NCI-H2081 (cell line): ENCODE results near the gene METTL16.
"Not testable (repeated sequence)": the region's sequence is repeated elsewhere in the genome, so short reads cannot be mapped to it uniquely, and the experiment has no call there.

Experiments
- DNase-seq, 2 experiments: peaks; one replicate each; lab custom pipeline; 2025; lab: John Stamatoyannopoulos, UW

Gene METTL16

GRCh38 chr17:2452216-2452750, 59.4 kb downstream of the METTL16 start:
- no peak for DNase-seq

- no peak for DNase-seq
These were observed 61.6 kb downstream of the METTL16 start for GRCh38 chr17:2450016-2450650.

GRCh38 chr17:2449486-2449885, 62.2 kb downstream of the METTL16 start:
- no peak for DNase-seq

GRCh38 chr17:2447479-2447878, 64.2 kb downstream of the METTL16 start:
- not testable (repeated sequence) for DNase-seq

- DNase-seq: no peak
These were observed 66.0 kb downstream of the METTL16 start for GRCh38 chr17:2445638-2446037.

- DNase-seq: no peak
These were observed 67.3 kb downstream of the METTL16 start for GRCh38 chr17:2444382-2444781.

GRCh38 chr17:2442166-2442565, 69.5 kb downstream of the METTL16 start:
- DNase-seq: no peak

GRCh38 chr17:2440930-2441329, 70.8 kb downstream of the METTL16 start:
- DNase-seq: no peak

GRCh38 chr17:2439997-2440396, 71.7 kb downstream of the METTL16 start:
- DNase-seq: not testable (repeated sequence)

GRCh38 chr17:2438823-2439222, 72.9 kb downstream of the METTL16 start:
- DNase-seq: no peak

- peak; percentile 33 to 66 for DNase-seq
These were observed 75.3 kb downstream of the METTL16 start for GRCh38 chr17:2436316-2436905.

- peak; percentile 53 to 68 for DNase-seq
These were observed 75.8 kb downstream of the METTL16 start for GRCh38 chr17:2435862-2436261.

- DNase-seq: peak; percentile 3 to 28
These were observed 76.4 kb downstream of the METTL16 start for GRCh38 chr17:2435181-2435741.

GRCh38 chr17:2433696-2434095, 78.0 kb downstream of the METTL16 start:
- DNase-seq: no peak

GRCh38 chr17:2427910-2428309, 83.8 kb downstream of the METTL16 start:
- no peak for DNase-seq

GRCh38 chr17:2427215-2427614, 84.5 kb downstream of the METTL16 start:
- DNase-seq: no peak

- no peak for DNase-seq
These were observed 88.4 kb downstream of the METTL16 start for GRCh38 chr17:2423271-2423670.

GRCh38 chr17:2421315-2422147, 90.2 kb downstream of the METTL16 start:
- peak in 1 of 2 experiments; percentile 23 for DNase-seq

- DNase-seq: no peak
These were observed 91.5 kb downstream of the METTL16 start for GRCh38 chr17:2420176-2420575.

- DNase-seq: no peak
These were observed 92.2 kb downstream of the METTL16 start for GRCh38 chr17:2419486-2419885.

GRCh38 chr17:2418572-2418971, 93.1 kb downstream of the METTL16 start:
- no peak for DNase-seq

- peak; percentile 61 to 70 for DNase-seq
These were observed 95.5 kb downstream of the METTL16 start for GRCh38 chr17:2416010-2416734.
